A549 (cell line): ENCODE results near the gene CDKN1A.
"Not testable (repeated sequence)": the region's sequence is repeated elsewhere in the genome, so short reads cannot be mapped to it uniquely, and the experiment has no call there.

Experiments
- EP300 ChIP-seq, 2 experiments: fragments of >200 bp; sonication (Bioruptor Twin); formaldehyde crosslinking; IDR thresholded peaks; 2 replicates in 1 of 2; 3 replicates in 1 of 2; pipeline ENCODE4 v1.6.1; 2016 to 2017
- HOXB5 ChIP-seq: fragments of 250-450 bp; sonication (Bioruptor Pico); IDR thresholded peaks from 2 replicates; pipeline ENCODE4 v1.5.0; 2020; ENCODE audit warnings: mild to moderate bottlenecking, moderate library complexity
- JUNB ChIP-seq: fragments of >200 bp; sonication (Bioruptor Twin); formaldehyde crosslinking; IDR thresholded peaks from 2 replicates; pipeline ENCODE4 v1.6.1; 2016
- PHF8 ChIP-seq: fragments of 200-600 bp; sonication (generic); IDR thresholded peaks from 2 replicates; pipeline ENCODE4 v1.6.1; 2016; ENCODE audit warnings: low read depth, mild to moderate bottlenecking, antibody characterized with exemption, moderate library complexity, borderline replicate concordance
- POLR2A ChIP-seq: IDR thresholded peaks from 2 replicates; pipeline ENCODE4 v1.6.1; 2012; ENCODE audit warnings: mild to moderate bottlenecking, low read length
- RCOR1 ChIP-seq: fragments of 150-350 bp; IDR thresholded peaks from 2 replicates; pipeline ENCODE4 v1.6.1; 2014; ENCODE audit warnings: antibody characterized with exemption, low read length, low read depth
- ZNF302 ChIP-seq: fragments of 250-450 bp; sonication (Bioruptor Pico); IDR thresholded peaks from 2 replicates; pipeline ENCODE4 v1.9.0; 2021; ENCODE audit warnings: inconsistent platforms, mild to moderate bottlenecking, moderate library complexity
- TF ChIP-seq, protein P1 (sequence below): fragments of >200 bp; sonication (Bioruptor Twin); formaldehyde crosslinking; IDR thresholded peaks from 3 replicates; pipeline ENCODE4 v1.5.1; 2016
- TF ChIP-seq, protein P2 (sequence below): IDR thresholded peaks from 2 replicates; pipeline ENCODE4 v1.6.1; 2012

GRCh38 chr6:36723992-36724391 lies 45.5 kb downstream of the CDKN1A start:
- TF ChIP-seq, protein P1, sequence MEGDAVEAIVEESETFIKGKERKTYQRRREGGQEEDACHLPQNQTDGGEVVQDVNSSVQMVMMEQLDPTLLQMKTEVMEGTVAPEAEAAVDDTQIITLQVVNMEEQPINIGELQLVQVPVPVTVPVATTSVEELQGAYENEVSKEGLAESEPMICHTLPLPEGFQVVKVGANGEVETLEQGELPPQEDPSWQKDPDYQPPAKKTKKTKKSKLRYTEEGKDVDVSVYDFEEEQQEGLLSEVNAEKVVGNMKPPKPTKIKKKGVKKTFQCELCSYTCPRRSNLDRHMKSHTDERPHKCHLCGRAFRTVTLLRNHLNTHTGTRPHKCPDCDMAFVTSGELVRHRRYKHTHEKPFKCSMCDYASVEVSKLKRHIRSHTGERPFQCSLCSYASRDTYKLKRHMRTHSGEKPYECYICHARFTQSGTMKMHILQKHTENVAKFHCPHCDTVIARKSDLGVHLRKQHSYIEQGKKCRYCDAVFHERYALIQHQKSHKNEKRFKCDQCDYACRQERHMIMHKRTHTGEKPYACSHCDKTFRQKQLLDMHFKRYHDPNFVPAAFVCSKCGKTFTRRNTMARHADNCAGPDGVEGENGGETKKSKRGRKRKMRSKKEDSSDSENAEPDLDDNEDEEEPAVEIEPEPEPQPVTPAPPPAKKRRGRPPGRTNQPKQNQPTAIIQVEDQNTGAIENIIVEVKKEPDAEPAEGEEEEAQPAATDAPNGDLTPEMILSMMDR: not testable (repeated sequence)
- not testable (repeated sequence) for TF ChIP-seq EP300 (IDR thresholded peaks at IDR 0.05); POLR2A; RCOR1; HOXB5 (CRISPR knock-in tag); JUNB; ZNF302 (CRISPR knock-in tag); PHF8
- TF ChIP-seq, protein P2, sequence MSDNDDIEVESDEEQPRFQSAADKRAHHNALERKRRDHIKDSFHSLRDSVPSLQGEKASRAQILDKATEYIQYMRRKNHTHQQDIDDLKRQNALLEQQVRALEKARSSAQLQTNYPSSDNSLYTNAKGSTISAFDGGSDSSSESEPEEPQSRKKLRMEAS: not testable (repeated sequence)
